Hepatocyte (in vitro differentiated cells): ENCODE measurements around the gene ANKRD45. TPM values are rescaled to one million over a fixed set of nuclear protein-coding genes. Genes with fewer than 3 reads are reported as not detected.

Experiments used
- DNase-seq: peaks from one replicate; pipeline ENCODE4 v3.0.0-alpha.2; 2016; ENCODE audit warnings: low spot score
- H2AFZ ChIP-seq: fragments of 200-600 bp; sonication (generic); 2 replicates; pipeline ENCODE4 v1.6.0; 2016; ENCODE audit warnings: antibody characterized with exemption, mild to moderate bottlenecking
- H3K27ac ChIP-seq: fragments of 200-600 bp; sonication (generic); 2 replicates; pipeline ENCODE4 v1.5.1; 2016; ENCODE audit warnings: mild to moderate bottlenecking
- H3K27me3 ChIP-seq: fragments of 200-600 bp; sonication (generic); 2 replicates; pipeline ENCODE4 v1.6.1; 2016
- H3K36me3 ChIP-seq: fragments of 200-600 bp; sonication (generic); replicated peaks from 2 replicates; pipeline ENCODE4 v1.5.1; 2016; ENCODE audit warnings: low read depth; ENCODE audit not compliant: insufficient read depth
- H3K4me1 ChIP-seq: fragments of 200-600 bp; sonication (generic); 2 replicates; pipeline ENCODE4 v1.5.1; 2016; ENCODE audit warnings: mild to moderate bottlenecking, moderate library complexity; ENCODE audit not compliant: insufficient read depth
- H3K4me2 ChIP-seq: fragments of 200-600 bp; sonication (generic); 2 replicates; pipeline ENCODE4 v1.6.0; 2016
- H3K4me3 ChIP-seq: fragments of 200-600 bp; sonication (generic); 2 replicates; pipeline ENCODE4 v1.5.1; 2016; ENCODE audit warnings: mild to moderate bottlenecking
- H3K79me2 ChIP-seq: fragments of 200-600 bp; sonication (generic); 2 replicates; pipeline ENCODE4 v1.6.0; 2017; ENCODE audit warnings: mild to moderate bottlenecking
- H3K9me2 ChIP-seq: fragments of 200-600 bp; sonication (generic); replicated peaks from 2 replicates; pipeline ENCODE4 v1.6.0; 2017; ENCODE audit warnings: mild to moderate bottlenecking; ENCODE audit not compliant: insufficient read depth
- H3K9me3 ChIP-seq: fragments of 200-600 bp; sonication (generic); 2 replicates; pipeline ENCODE4 v1.5.1; 2016; ENCODE audit warnings: low read depth, mild to moderate bottlenecking
- H4K20me1 ChIP-seq: fragments of 200-600 bp; sonication (generic); 2 replicates; pipeline ENCODE4 v1.6.0; 2016; ENCODE audit warnings: mild to moderate bottlenecking; ENCODE audit not compliant: insufficient read depth, poor library complexity, severe bottlenecking
- CTCF ChIP-seq: fragments of 200-600 bp; sonication (generic); IDR thresholded peaks from 2 replicates; pipeline ENCODE4 v1.5.1; 2016; ENCODE audit warnings: antibody characterized with exemption, mild to moderate bottlenecking; ENCODE audit not compliant: poor library complexity
- EZH2 ChIP-seq: fragments of 200-600 bp; sonication (generic); IDR thresholded peaks from 2 replicates; pipeline ENCODE4 v1.6.1; 2016; ENCODE audit warnings: antibody characterized with exemption, mild to moderate bottlenecking, borderline replicate concordance
- EZH2phosphoT487 ChIP-seq: fragments of 200-600 bp; sonication (generic); IDR thresholded peaks from one replicate; pipeline ENCODE4 v1.6.1; 2018; ENCODE audit warnings: antibody characterized with exemption, mild to moderate bottlenecking, low read depth, moderate library complexity; ENCODE audit not compliant: unreplicated experiment, severe bottlenecking
- WGBS: methylation state at CpG from one replicate; pipeline ENCODE4 v1.1.6; 2016; ENCODE audit warnings: low lambda C conversion rate; ENCODE audit errors: missing lambda C conversion rate; 5-methylcytosine and 5-hydroxymethylcytosine counted together
- polyA plus RNA-seq: library from polyadenylated mRNA; unstranded; fragments of >200 nt; fragmentation: Nextera tagmentation; extraction: Ambion mirVana; gene quantifications from 2 replicates; pipeline ENCODE4 v1.2.1, GENCODE V29; 2016
- total RNA-seq: library from RNA; depleted of rRNA; stranded (reverse); fragments of >200 nt; gene quantifications from 2 replicates; pipeline ENCODE4 v1.2.3, GENCODE V29; 2014

The ANKRD45 gene
- total and polyA plus RNA-seq, 2 experiments from 2014 or later: 0.10 to 1.0 TPM

- Histone ChIP-seq H3K9me3 (no peaks in the 10 kb centered on the region), H3K9me2 (no peaks in the 10 kb centered on the region), H4K20me1 (no peaks in the 10 kb centered on the region), H3K4me2 (no peak overlapping the region), H3K79me2 (no peaks in the 10 kb centered on the region), H3K27ac (no peak overlapping the region), H3K36me3 (no peaks in the 10 kb centered on the region), H3K27me3 (no peaks in the 10 kb centered on the region), H2AFZ (no peak overlapping the region), H3K4me1 (no peaks in the 10 kb centered on the region), H3K4me3 (no peak overlapping the region)
- DNase-seq: no peak
- TF ChIP-seq EZH2phosphoT487: no peak
- TF ChIP-seq EZH2: no peak
- TF ChIP-seq CTCF: no peak
- 90% methylated on average over 3 of the region's 3 CpGs for WGBS
Observed at GRCh38 chr1:173666646-173667045, 3.0 kb downstream of the ANKRD45 start.

GRCh38 chr1:173663159-173663558 is 6.5 kb downstream of the ANKRD45 start:
- no peaks in the 10 kb centered on the region for H3K4me1 ChIP-seq
- H3K36me3 ChIP-seq: no peaks in the 10 kb centered on the region
- no peak overlapping the region for H2AFZ ChIP-seq
- H3K4me2 ChIP-seq: no peak overlapping the region
- no peak overlapping the region for H3K4me3 ChIP-seq
- no peaks in the 10 kb centered on the region for H3K27me3 ChIP-seq
- no peaks in the 10 kb centered on the region for H3K9me2 ChIP-seq
- no peaks in the 10 kb centered on the region for H3K79me2 ChIP-seq
- no peak overlapping the region for H3K27ac ChIP-seq
- no peaks in the 10 kb centered on the region for H4K20me1 ChIP-seq
- 87% methylated on average over 3 of the region's 3 CpGs for WGBS
- TF ChIP-seq CTCF (no peak), EZH2 (no peak), EZH2phosphoT487 (no peak)
- H3K9me3 ChIP-seq: no peaks in the 10 kb centered on the region
- no peak for DNase-seq

GRCh38 chr1:173661763-173662162 is 7.9 kb downstream of the ANKRD45 start:
- TF ChIP-seq CTCF (no peak), EZH2 (no peak), EZH2phosphoT487 (no peak)
- no peak for DNase-seq
- H2AFZ ChIP-seq: no peak overlapping the region
- H3K4me3 ChIP-seq: no peak overlapping the region
- no peak overlapping the region for H3K4me2 ChIP-seq
- no peaks in the 10 kb centered on the region for H3K27me3 ChIP-seq
- H3K4me1 ChIP-seq: no peaks in the 10 kb centered on the region
- H3K27ac ChIP-seq: no peak overlapping the region
- no peaks in the 10 kb centered on the region for H3K9me3 ChIP-seq
- H4K20me1 ChIP-seq: no peaks in the 10 kb centered on the region
- H3K9me2 ChIP-seq: no peaks in the 10 kb centered on the region
- H3K36me3 ChIP-seq: no peaks in the 10 kb centered on the region
- H3K79me2 ChIP-seq: no peaks in the 10 kb centered on the region
- 67% methylated on average over 1 of the region's 1 CpG for WGBS

GRCh38 chr1:173661271-173661670 is 8.4 kb downstream of the ANKRD45 start:
- H3K9me3 ChIP-seq: no peaks in the 10 kb centered on the region
- H3K27ac ChIP-seq: no peak overlapping the region
- WGBS: 83% methylated on average over 1 of the region's 1 CpG
- no peaks in the 10 kb centered on the region for H3K4me1 ChIP-seq
- no peak overlapping the region for H2AFZ ChIP-seq
- DNase-seq: no peak
- no peak overlapping the region for H3K4me3 ChIP-seq
- no peak overlapping the region for H3K4me2 ChIP-seq
- H4K20me1 ChIP-seq: no peaks in the 10 kb centered on the region
- TF ChIP-seq CTCF (no peak), EZH2 (no peak), EZH2phosphoT487 (no peak)
- no peaks in the 10 kb centered on the region for H3K36me3 ChIP-seq
- H3K27me3 ChIP-seq: no peaks in the 10 kb centered on the region
- H3K79me2 ChIP-seq: no peaks in the 10 kb centered on the region
- H3K9me2 ChIP-seq: no peaks in the 10 kb centered on the region
